22Rv1 (cell line): ENCODE results near the gene EID1.

Source experiments
- H3K27ac ChIP-seq: fragments of 450-650 bp; 2 replicates; pipeline ENCODE4 v1.5.1; 2017
- CTCF ChIP-seq: fragments of 450-650 bp; IDR thresholded peaks from 2 replicates; pipeline ENCODE4 v1.5.1; 2017; ENCODE audit warnings: mild to moderate bottlenecking
- ZFX ChIP-seq: fragments of 450-650 bp; IDR thresholded peaks from 2 replicates; pipeline ENCODE4 v1.6.1; 2017; ENCODE audit warnings: antibody characterized with exemption, borderline replicate concordance

The EID1 gene

GRCh38 chr15:48893311-48893710, 15.4 kb downstream of the EID1 start:
- no peak overlapping the region for H3K27ac ChIP-seq
- TF ChIP-seq CTCF (no peak), ZFX (no peak)

- no peak overlapping the region for H3K27ac ChIP-seq
- TF ChIP-seq CTCF = no peak
- TF ChIP-seq ZFX = no peak
Measured at GRCh38 chr15:48896869-48897814, 19.2 kb downstream of the EID1 start.

GRCh38 chr15:48898032-48898431, 20.1 kb downstream of the EID1 start:
- H3K27ac ChIP-seq = no peak overlapping the region
- TF ChIP-seq CTCF (no peak), ZFX (no peak)

- no peak overlapping the region for H3K27ac ChIP-seq
- TF ChIP-seq ZFX (no peak), CTCF (no peak)
Measured at GRCh38 chr15:48898446-48898845, 20.5 kb downstream of the EID1 start.

GRCh38 chr15:48899793-48900192, 21.9 kb downstream of the EID1 start:
- H3K27ac ChIP-seq = no peak overlapping the region
- TF ChIP-seq ZFX (no peak), CTCF (no peak)

- TF ChIP-seq ZFX = no peak
- no peak for TF ChIP-seq CTCF
- H3K27ac ChIP-seq = no peak overlapping the region
Measured at GRCh38 chr15:48904758-48905157, 26.8 kb downstream of the EID1 start.

GRCh38 chr15:48905216-48905615, 27.3 kb downstream of the EID1 start:
- no peak for TF ChIP-seq ZFX
- TF ChIP-seq CTCF = no peak
- no peak overlapping the region for H3K27ac ChIP-seq
